ENCODE measurements around the gene LARP1B. TPM values are rescaled to one million over a fixed set of nuclear protein-coding genes. Genes with fewer than 3 reads are reported as not detected.

Gene LARP1B
- total RNA-seq, 6 experiments from 2014 or later: 11.1 to 12.4 (median 11.6) TPM

DNA sequence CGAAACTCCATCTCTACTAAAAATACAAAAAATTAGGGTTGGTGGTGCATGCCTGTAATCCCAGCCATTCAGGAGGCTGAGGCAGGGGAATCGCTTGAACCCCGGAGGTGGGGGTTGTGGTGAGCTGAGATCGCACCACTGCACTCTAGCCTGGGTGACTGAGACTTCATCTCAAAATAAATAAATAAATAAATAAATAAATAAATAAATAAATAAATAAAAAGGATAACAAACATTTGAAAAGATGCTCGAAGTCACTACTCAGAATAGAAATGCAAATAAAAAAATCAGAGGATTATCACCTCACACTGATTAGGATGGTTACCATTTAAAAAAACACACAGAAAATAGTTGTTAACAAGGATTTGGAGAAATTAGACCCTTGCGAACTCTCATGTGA, 73.8 kb downstream of the LARP1B start:
- Mint-ChIP-seq H3K4me1 (ENCODE audit: low read depth) (peaks cover 6% of the 10 kb centered on the region), H3K9me3 (no peaks in the 10 kb centered on the region; the same call in 1 of the 2 replicates), H3K36me3 (ENCODE audit: low read depth) (peaks cover 17% of the 10 kb centered on the region), H3K27me3 (ENCODE audit: insufficient read depth) (no peaks in the 10 kb centered on the region), H3K27ac (no peak overlapping the region), H3K4me3 (no peak overlapping the region)
- DNase-seq: no peak
- TF ChIP-seq, protein P1, sequence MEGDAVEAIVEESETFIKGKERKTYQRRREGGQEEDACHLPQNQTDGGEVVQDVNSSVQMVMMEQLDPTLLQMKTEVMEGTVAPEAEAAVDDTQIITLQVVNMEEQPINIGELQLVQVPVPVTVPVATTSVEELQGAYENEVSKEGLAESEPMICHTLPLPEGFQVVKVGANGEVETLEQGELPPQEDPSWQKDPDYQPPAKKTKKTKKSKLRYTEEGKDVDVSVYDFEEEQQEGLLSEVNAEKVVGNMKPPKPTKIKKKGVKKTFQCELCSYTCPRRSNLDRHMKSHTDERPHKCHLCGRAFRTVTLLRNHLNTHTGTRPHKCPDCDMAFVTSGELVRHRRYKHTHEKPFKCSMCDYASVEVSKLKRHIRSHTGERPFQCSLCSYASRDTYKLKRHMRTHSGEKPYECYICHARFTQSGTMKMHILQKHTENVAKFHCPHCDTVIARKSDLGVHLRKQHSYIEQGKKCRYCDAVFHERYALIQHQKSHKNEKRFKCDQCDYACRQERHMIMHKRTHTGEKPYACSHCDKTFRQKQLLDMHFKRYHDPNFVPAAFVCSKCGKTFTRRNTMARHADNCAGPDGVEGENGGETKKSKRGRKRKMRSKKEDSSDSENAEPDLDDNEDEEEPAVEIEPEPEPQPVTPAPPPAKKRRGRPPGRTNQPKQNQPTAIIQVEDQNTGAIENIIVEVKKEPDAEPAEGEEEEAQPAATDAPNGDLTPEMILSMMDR (IDR thresholded peaks at IDR 0.05): no peak

GRCh38 chr4:128135391-128135790, 74.3 kb downstream of the LARP1B start:
- DNase-seq: no peak
- no peak overlapping the region for H3K27ac Mint-ChIP-seq
- H3K36me3 Mint-ChIP-seq (ENCODE audit: low read depth): peaks cover 16% of the 10 kb centered on the region
- H3K4me3 Mint-ChIP-seq: no peak overlapping the region
- no peaks in the 10 kb centered on the region for H3K27me3 Mint-ChIP-seq (ENCODE audit: insufficient read depth)
- TF ChIP-seq, protein P1 (IDR thresholded peaks at IDR 0.05): no peak
- no peaks in the 10 kb centered on the region; the same call in 1 of the 2 replicates for H3K9me3 Mint-ChIP-seq
- H3K4me1 Mint-ChIP-seq (ENCODE audit: low read depth): peaks cover 6% of the 10 kb centered on the region

DNA sequence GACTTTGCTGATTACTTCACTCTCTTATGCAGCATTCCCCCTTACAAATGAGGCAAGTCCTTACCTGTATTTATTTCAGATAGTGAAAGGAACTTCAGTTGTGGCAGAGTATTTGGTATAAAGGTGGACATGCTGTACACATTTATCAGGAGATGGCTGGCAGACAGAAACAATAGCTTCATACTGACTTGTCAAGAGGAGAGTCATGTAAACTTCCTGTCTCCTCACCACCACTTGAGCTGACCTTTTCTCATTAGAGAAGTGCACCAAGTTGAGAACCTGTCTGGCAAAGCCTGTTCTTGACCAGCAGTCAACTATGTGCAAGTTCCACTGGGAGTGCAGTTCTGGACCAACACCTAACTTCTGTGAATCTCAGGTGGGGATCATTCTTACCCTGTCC, 80.8 kb downstream of the LARP1B start:
- Mint-ChIP-seq H3K9me3 (no peaks in the 10 kb centered on the region), H3K36me3 (ENCODE audit: low read depth) (peaks cover 17% of the 10 kb centered on the region), H3K4me1 (ENCODE audit: low read depth) (peaks cover 5% of the 10 kb centered on the region; the same call in 1 of the 2 replicates), H3K4me3 (no peak overlapping the region), H3K27ac (no peak overlapping the region), H3K27me3 (ENCODE audit: insufficient read depth) (no peaks in the 10 kb centered on the region)
- TF ChIP-seq, protein P1 (IDR thresholded peaks at IDR 0.05): no peak
- DNase-seq: no peak

- Mint-ChIP-seq H3K27me3 (ENCODE audit: insufficient read depth) (no peaks in the 10 kb centered on the region), H3K9me3 (no peaks in the 10 kb centered on the region), H3K36me3 (ENCODE audit: low read depth) (peaks cover 17% of the 10 kb centered on the region), H3K4me3 (no peak overlapping the region), H3K27ac (no peak overlapping the region), H3K4me1 (ENCODE audit: low read depth) (peaks cover 5% of the 10 kb centered on the region; the same call in 1 of the 2 replicates)
- no peak for DNase-seq
- TF ChIP-seq, protein P1 (IDR thresholded peaks at IDR 0.05): no peak
These were observed 84.6 kb downstream of the LARP1B start for GRCh38 chr4:128145727-128146126.

DNA sequence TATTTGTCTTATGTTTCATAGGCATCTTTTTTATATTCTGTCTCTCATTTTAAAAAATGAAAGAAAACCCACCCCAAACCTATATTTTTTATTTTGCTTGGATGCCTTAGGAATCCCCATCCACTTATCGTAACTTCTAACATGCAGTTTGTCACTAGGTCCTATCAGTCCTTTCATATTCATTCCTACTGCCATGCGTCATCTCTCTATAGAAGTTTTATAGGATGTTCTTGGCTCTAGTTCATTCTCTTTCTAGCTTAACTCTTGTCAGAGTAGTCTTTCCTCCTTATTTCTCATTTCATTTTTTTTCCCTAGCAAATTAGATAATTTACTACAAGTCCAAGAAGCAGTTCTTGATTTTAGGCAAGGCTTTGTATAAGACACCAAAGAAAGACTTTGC, 92.7 kb downstream of the LARP1B start:
- H3K4me1 Mint-ChIP-seq (ENCODE audit: low read depth): no peaks in the 10 kb centered on the region
- no peak overlapping the region for H3K27ac Mint-ChIP-seq
- H3K9me3 Mint-ChIP-seq: no peaks in the 10 kb centered on the region
- H3K27me3 Mint-ChIP-seq (ENCODE audit: insufficient read depth): no peaks in the 10 kb centered on the region; the same call in 1 of the 2 replicates
- DNase-seq: no peak
- peaks cover 10% of the 10 kb centered on the region; the same call in 1 of the 2 replicates for H3K36me3 Mint-ChIP-seq (ENCODE audit: low read depth)
- H3K4me3 Mint-ChIP-seq: no peak overlapping the region
- TF ChIP-seq, protein P1 (IDR thresholded peaks at IDR 0.05): no peak
